CD4-positive, alpha-beta T cell treated with Interleukin-4 for 4 hours (primary cell): Measurements from ENCODE around the gene LRRC43.

ENCODE experiments used
- DNase-seq: peaks from one replicate; pipeline ENCODE4 v3.0.0-alpha.2; 2020

The LRRC43 gene

DNA sequence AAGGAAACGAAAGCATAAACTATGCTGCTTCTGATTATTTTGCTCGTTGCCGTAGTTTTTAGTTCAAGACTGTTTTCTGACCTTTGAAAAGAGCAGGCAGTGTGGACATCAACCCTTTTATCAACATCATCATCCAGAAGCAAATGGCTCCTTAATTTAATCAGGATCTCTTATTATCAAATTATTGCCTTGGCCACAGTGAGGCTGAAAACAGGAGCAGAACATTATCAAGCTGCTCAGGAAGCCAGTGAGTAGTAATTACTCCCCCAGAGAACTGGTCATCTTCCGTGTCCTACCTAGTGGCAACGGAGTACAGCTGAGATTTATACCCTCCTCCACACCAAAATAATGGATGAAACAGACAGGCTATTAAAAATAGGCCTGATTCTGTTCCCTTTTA, 45.2 kb downstream of the LRRC43 start:
- DNase-seq = no peak

DNA sequence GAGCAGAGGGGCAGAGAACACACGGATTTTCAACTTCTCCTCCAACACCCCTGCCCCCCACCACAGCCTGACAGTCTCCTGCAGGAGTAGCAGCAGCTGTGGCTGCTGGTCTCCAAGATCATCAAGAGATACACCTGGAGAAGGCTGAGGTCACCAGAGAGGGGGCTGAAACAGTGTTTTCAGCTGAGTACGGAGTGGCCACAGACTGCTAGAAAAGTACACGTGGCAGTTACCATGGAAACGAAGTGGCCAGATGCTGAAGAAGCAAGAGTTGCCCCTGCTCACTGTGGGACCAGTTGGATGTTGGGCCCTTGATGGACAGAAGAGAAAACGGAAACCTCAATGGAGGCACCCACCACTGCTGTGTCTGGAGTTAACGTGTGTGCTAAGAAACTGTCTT, 47.9 kb downstream of the LRRC43 start:
- DNase-seq = no peak

DNA sequence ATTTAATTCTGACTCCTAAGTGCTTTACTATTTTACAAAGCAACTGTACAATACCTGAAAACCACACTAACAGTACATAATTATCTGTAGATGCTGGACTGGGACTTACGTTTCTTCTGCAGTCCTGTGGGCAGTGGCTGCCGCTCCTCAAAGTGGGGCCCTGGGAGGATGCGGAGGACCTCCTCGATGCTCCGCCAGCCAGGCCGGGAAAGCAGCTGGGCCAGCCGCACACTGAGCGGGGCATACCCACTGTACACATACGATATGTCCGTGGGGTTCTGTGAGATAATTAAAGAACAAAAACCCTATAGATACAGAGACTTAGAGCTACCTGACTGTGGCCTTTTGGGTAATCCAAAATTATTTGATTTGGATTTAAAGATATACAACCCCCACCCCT, 49.8 kb downstream of the LRRC43 start:
- DNase-seq = no peak

DNA sequence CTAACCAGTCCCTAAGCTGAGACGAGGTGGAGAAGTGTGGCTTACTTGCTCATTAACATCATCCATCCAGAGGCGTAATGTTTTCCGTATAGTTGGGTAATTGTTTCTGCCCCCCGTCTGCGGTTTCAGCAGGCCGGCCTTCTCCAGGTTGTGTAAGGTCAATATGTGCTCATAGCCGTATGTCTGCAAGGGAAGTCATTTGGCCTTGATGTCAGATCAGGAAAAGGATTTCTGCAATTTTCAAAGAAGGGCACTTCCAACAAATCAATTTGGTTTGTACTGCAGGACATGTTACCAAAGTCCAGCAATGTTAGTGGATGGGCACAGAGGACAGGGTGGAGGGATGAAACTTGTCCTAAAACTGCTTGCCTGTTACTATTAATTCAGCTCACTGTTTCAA, 52.8 kb downstream of the LRRC43 start:
- DNase-seq = no peak

DNA sequence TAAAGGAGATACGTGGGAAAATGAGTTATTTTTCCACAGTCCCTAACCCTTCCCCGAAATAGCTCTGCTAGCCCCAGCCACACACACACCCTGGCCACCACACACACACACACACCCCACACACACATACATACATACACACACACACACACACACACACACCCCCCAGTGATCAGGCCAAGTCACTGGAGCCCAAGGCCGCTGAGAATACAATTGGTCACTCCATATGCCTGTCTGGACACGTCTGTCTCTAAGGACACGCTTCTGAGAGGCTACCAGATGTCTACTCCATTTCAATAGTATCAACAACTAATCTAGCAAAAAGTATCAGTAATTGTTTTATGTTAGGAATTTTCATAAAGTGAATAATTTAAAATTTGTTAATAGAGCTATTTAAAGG, 55.9 kb downstream of the LRRC43 start:
- no peak for DNase-seq

DNA sequence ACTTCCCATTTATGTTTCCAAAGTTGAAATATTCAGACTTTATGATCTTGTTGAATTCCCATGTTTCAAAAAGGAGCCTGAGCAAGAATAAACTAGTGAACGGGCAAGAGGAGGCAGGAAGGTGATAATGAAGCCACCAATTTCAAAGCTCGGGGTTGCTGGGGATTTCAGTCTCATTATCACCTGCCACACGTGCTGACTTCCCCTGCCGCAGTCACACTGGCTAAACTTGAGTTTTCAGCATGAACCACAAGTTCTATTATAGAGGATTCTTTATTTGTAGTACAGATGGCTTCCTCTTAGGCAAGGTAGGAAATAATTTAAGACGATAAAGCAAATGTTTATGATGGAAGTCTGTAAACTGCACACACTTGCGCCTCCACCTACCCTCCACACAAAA, 61.0 kb downstream of the LRRC43 start:
- DNase-seq = peak; percentile 40

DNA sequence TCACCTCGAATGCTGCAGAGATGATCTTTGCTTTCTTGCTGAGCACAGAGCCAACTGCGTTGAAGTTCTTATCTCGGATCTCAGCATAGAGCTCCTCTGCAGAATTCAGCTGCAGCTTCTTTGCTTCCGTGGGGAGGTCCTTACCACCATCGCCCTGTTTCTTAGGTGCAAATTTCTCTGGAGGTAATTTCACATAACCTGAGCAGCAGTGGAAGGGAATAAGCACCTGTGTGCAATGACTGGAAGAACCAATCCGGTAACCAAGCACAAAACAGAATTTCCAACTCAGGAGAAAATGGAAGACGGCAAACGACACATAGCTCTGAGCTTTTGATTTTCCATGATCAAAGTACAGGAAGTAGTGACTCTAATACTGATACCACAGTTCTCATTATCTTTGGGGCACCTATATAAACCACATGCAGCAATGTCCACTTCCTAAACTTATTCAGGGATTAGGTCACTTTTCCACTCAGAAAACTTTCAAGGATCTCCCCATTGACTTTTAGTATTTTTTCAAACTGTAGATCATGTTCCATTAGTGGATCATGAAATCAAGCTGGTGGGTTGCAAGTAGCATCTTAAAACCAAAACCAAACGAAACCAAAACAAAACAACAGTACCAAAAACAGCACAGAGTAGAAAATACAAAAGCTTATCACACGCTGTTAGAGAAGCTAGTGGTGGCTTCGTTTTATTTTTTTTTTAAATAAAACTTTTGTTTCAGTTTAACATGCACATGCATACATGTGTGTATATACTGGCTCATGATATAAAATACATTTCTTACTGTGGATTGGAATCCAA, 61.8 kb downstream of the LRRC43 start:
- DNase-seq = peak; percentile 56

DNA sequence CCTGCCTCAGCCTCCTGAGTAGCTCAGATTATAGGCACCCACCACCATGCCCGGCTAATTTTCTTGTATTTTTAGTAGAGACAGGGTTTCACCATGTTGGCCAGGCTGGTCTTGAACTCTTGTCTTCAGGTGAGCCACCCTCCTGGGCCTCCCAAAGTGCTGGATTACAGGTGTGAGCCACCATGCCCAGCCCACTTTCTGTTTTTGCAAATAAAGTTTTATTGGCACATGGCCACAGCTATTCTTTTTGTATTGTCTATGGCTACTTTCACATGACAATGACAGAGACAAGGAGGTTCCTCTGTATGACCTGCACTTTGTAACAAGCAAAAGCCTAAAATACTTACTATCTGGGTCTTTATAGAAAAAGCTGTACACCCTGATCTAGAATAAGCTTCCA, 62.6 kb downstream of the LRRC43 start:
- no peak for DNase-seq

DNA sequence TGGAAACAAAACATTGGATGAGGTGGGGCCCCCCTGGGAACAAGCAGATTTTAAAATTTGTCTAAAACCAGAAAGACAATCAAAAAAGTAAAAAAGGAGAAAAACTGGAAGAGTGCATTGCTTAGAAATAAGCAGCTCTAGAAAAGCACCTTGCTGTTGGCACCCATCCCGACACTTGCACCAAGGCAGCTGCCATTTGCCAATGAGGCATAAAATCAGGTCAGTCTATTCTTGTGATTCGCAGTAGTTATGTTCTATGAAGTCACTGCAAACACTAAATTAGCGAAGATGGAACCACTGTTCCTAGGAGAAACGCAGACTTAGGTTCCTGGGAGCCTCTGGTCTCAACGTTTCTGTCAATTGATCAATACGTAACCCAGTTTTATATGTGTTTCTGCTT, 67.1 kb downstream of the LRRC43 start:
- no peak for DNase-seq

DNA sequence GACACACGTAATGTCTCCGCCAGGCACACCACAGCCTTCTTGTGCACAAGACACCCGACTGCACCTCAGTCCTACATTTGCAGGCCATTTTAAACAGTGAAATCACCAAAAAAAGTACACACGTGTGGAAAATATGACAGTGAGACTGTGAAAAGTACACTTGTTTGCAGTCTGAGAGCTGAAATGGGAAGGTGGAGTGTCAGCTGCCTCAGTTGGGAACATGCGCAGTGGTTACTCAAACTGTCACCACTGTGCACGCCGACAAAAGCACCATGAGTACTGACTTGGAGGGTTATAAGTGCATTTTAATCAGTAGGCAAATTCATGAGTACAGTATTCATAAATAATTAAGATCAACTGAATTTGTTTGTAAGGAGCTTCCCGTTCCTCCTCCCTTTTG, 67.6 kb downstream of the LRRC43 start:
- no peak for DNase-seq
